T-helper 9 cell (primary cell): ENCODE measurements around the gene PCDH19.

ENCODE experiments used
- DNase-seq: peaks from one replicate; pipeline ENCODE4 v3.0.0-alpha.2; 2020

PCDH19 gene

DNA sequence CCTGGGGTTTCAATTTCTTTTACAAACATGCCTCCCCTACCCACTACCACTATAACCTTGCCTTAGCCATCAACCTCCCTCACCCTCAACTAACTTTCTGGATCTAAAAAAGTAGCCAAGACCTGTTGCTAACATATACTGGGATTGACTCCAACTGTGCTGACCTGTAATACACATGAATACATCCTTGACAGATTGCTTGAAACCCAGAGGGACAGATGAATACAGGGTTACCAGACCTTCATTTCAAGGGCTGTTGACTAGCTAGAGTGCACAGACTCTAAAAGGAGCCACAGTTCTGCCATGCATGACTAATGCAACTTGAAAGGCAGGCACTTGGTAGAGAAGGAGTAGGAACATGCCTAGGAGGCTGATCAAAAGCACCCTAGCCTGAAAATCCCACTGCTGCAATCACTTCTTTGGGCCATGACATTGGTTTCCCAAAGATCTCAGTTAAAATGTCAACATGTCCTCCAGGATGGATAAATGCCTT, 121.0 kb downstream of the PCDH19 start:
- no peak for DNase-seq

DNA sequence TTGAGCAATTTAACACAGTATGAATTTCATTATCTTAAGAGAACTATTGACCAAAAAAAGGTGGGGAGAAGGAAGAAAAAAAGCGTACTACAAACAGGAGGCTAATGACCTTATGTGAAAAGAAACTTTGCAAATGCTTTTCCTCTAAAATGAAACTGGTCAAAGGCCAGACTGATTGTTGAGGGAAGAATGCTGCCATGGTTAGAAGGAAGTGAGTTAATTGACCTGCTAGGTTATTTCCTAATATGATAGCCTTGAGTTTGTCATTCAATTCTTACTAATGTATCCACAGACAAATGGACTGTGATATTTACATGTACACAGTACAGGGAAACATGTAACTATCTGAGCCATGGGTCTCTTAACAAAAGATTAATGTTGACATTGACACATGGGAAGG, 132.8 kb downstream of the PCDH19 start:
- DNase-seq = no peak

- DNase-seq = no peak
Observed at GRCh38 chrX:100274916-100275315, 135.2 kb downstream of the PCDH19 start.

GRCh38 chrX:100265179-100265578, 144.9 kb downstream of the PCDH19 start:
- DNase-seq = no peak

GRCh38 chrX:100264200-100264599, 145.9 kb downstream of the PCDH19 start:
- DNase-seq = no peak

DNA sequence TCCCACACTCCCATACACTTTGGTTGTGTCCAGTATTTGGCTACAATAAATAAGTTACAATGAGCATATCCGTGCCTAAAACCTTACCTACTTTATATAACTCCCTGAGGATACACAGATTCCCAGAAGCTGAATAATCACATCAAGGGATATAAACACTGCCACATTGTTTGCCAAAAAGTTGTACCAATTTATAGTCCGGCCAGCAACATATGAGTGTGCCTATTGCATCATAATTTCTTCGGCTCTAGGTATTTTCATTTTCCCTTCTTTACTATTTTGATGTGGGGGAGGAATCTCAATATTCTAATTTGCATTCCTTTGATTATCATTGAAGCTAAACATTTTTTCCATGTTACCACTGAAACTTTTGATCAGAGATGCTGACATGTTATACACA, 146.4 kb downstream of the PCDH19 start:
- no peak for DNase-seq

DNA sequence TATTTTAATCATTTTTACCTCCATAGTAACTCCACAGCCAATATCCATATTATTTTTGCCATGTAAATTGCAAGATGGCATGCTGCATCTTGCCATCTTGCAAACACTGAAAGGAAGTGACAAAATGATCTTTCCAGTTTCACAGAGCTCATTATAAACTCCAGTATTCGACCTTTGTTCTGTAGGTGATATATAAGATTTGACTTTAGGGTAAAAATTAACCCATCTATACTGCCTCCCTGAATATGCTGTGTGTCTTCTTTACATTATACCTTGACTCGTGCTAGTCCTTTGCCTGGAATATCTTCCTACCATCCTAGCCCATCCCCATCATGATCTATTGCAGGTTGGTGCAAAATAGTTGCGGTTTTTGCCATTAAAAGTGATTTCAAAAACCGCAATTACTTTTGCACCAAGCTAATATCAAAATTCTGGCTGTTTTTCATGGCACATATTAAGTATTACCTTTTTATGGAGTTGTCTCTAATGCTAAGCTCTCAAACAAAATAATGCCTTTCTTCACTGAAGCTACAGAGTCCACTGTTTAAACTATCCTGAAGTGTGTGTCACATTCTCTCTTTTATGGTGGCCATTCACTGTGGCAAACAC, 161.1 kb downstream of the PCDH19 start:
- DNase-seq = no peak

- no peak for DNase-seq
Observed at GRCh38 chrX:100247826-100248225, 162.2 kb downstream of the PCDH19 start.

DNA sequence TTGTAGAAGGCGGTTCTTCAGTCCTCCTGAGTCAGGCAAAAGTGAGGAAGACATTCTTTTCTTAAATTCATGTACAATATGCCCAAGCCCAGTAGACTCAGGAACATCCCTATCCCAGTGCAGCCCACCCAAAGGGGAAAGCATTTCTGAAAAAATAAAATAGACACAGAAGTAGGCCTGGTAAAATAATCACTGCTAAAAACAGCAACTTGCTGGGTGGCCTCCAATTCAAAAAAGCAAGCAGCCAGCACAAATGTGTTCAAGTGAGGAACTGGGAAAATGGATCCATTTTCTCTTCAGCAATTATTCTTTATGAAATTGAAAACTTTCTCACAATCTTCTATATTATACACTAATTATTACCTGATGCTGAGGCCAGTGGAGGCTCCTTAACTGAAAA, 165.4 kb downstream of the PCDH19 start:
- DNase-seq = no peak
